GM19240 (cell line): ENCODE measurements around the gene ITPR2.

Source experiments
- DNase-seq: peaks from one replicate; pipeline ENCODE4 v3.0.0; 2011; ENCODE audit warnings: low spot score; ENCODE audit not compliant: insufficient read length

Gene ITPR2

GRCh38 chr12:26825459-26826016, 7.5 kb downstream of the ITPR2 start:
- no peak for DNase-seq

GRCh38 chr12:26823390-26823789, 9.6 kb downstream of the ITPR2 start:
- no peak for DNase-seq

GRCh38 chr12:26822026-26822425, 11.0 kb downstream of the ITPR2 start:
- DNase-seq: no peak

GRCh38 chr12:26821212-26821701, 11.7 kb downstream of the ITPR2 start:
- no peak for DNase-seq

- no peak for DNase-seq
Observed at GRCh38 chr12:26818636-26819035, 14.4 kb downstream of the ITPR2 start.

- no peak for DNase-seq
Observed at GRCh38 chr12:26818201-26818600, 14.8 kb downstream of the ITPR2 start.

GRCh38 chr12:26817183-26817591, 15.8 kb downstream of the ITPR2 start:
- DNase-seq: no peak

- no peak for DNase-seq
Observed at GRCh38 chr12:26813812-26814211, 19.2 kb downstream of the ITPR2 start.

- DNase-seq: no peak
Observed at GRCh38 chr12:26810330-26810729, 22.7 kb downstream of the ITPR2 start.

GRCh38 chr12:26809611-26810285, 23.2 kb downstream of the ITPR2 start:
- no peak for DNase-seq

- no peak for DNase-seq
Observed at GRCh38 chr12:26808766-26809476, 24.1 kb downstream of the ITPR2 start.

GRCh38 chr12:26807292-26807691, 25.7 kb downstream of the ITPR2 start:
- DNase-seq: no peak

- no peak for DNase-seq
Observed at GRCh38 chr12:26806556-26806955, 26.4 kb downstream of the ITPR2 start.

- DNase-seq: no peak
Observed at GRCh38 chr12:26805401-26805971, 27.5 kb downstream of the ITPR2 start.

GRCh38 chr12:26803552-26803951, 29.4 kb downstream of the ITPR2 start:
- DNase-seq: no peak

GRCh38 chr12:26801486-26801885, 31.5 kb downstream of the ITPR2 start:
- no peak for DNase-seq

GRCh38 chr12:26800858-26801257, 32.1 kb downstream of the ITPR2 start:
- no peak for DNase-seq

- DNase-seq: no peak
Observed at GRCh38 chr12:26800347-26800746, 32.6 kb downstream of the ITPR2 start.

- DNase-seq: no peak
Observed at GRCh38 chr12:26799741-26800140, 33.3 kb downstream of the ITPR2 start.

GRCh38 chr12:26798640-26799039, 34.4 kb downstream of the ITPR2 start:
- no peak for DNase-seq

GRCh38 chr12:26798023-26798422, 35.0 kb downstream of the ITPR2 start:
- no peak for DNase-seq

GRCh38 chr12:26795910-26796309, 37.1 kb downstream of the ITPR2 start:
- DNase-seq: no peak
